PC-9 (cell line): ENCODE results near the gene MC3R. TPM values are rescaled to one million over a fixed set of nuclear protein-coding genes. Genes with fewer than 3 reads are reported as not detected.
A peak's percentile ranks its signal among the peaks of the same experiment; 100 is the strongest.

Experiments
- BruUV-seq: library from RNA; stranded (reverse); fragments of 400-500 nt; replicated peaks from 2 replicates; lab custom pipeline; 2021; lab: Mats Ljungman, UMichigan
- CTCF ChIA-PET: fragments of 300-600 bp; sonication (Branson Sonifier 250); formaldehyde crosslinking; loops from one replicate; lab custom pipeline; 2022; ENCODE audit warnings: antibody characterized with exemption; lab: Charles Lee
- POLR2A ChIA-PET: fragments of 300-600 bp; sonication (Branson Sonifier 250); formaldehyde crosslinking; loops from one replicate; lab custom pipeline; 2022; ENCODE audit warnings: antibody characterized with exemption; ENCODE audit not compliant: unreplicated experiment; lab: Charles Lee
- DNase-seq, 2 experiments: peaks; one replicate each; pipeline versions ENCODE4 v3.0.0 to v3.0.0-alpha.2; 2015 to 2022; ENCODE audit warnings: mixed read lengths in 1 of 2
- H2AFZ ChIP-seq: fragments of 200-600 bp; sonication (generic); 2 replicates; pipeline ENCODE4 v1.8.1; 2017; ENCODE audit warnings: antibody characterized with exemption
- H3F3A ChIP-seq: fragments of 200-600 bp; sonication (generic); 2 replicates; pipeline ENCODE4 v1.8.1; 2017; ENCODE audit warnings: antibody characterized with exemption, mild to moderate bottlenecking, low read depth; ENCODE audit not compliant: insufficient read depth
- H3K27ac ChIP-seq: fragments of 200-600 bp; sonication (generic); 2 replicates; pipeline ENCODE4 v1.6.1; 2016; ENCODE audit warnings: mixed run types
- H3K27me3 ChIP-seq: fragments of 200-600 bp; sonication (generic); 2 replicates; pipeline ENCODE4 v1.6.1; 2016; ENCODE audit warnings: low read depth, mixed run types; ENCODE audit not compliant: insufficient read depth
- H3K36me3 ChIP-seq: fragments of 200-600 bp; sonication (generic); 2 replicates; pipeline ENCODE4 v1.6.1; 2016; ENCODE audit warnings: low read depth, mixed run types
- H3K4me1 ChIP-seq: fragments of 200-600 bp; sonication (generic); replicated peaks from 2 replicates; pipeline ENCODE4 v1.6.1; 2016; ENCODE audit warnings: mixed run types; ENCODE audit not compliant: insufficient read depth
- H3K4me2 ChIP-seq: fragments of 200-600 bp; sonication (generic); 2 replicates; pipeline ENCODE4 v1.6.1; 2017; ENCODE audit warnings: mixed run types
- H3K4me3 ChIP-seq: fragments of 200-600 bp; sonication (generic); 2 replicates; pipeline ENCODE4 v1.6.1; 2016; ENCODE audit warnings: mixed run types
- H3K79me2 ChIP-seq: fragments of 200-600 bp; sonication (generic); 2 replicates; pipeline ENCODE4 v1.6.1; 2017; ENCODE audit warnings: low read depth, mixed run types
- H3K9me2 ChIP-seq: fragments of 200-600 bp; sonication (generic); 2 replicates; pipeline ENCODE4 v1.8.1; 2017; ENCODE audit warnings: mild to moderate bottlenecking; ENCODE audit not compliant: insufficient read depth
- H3K9me3 ChIP-seq: fragments of 200-600 bp; sonication (generic); 2 replicates; pipeline ENCODE4 v1.8.1; 2016; ENCODE audit warnings: low read depth; ENCODE audit not compliant: insufficient read depth
- H4K20me1 ChIP-seq: fragments of 200-600 bp; sonication (generic); 2 replicates; pipeline ENCODE4 v1.8.1; 2017; ENCODE audit not compliant: insufficient read depth
- CTCF ChIP-seq: fragments of 200-600 bp; sonication (generic); conservative IDR thresholded peaks from 2 replicates; pipeline ENCODE4 v1.6.1; 2017; ENCODE audit warnings: mixed run types, antibody characterized with exemption, mild to moderate bottlenecking, moderate library complexity
- EZH2 ChIP-seq: fragments of 200-600 bp; sonication (generic); IDR thresholded peaks from 2 replicates; pipeline ENCODE4 v1.8.0; 2017; ENCODE audit warnings: antibody characterized with exemption, low read depth
- intact Hi-C: fragments of 100-400 bp; cut with micrococcal nuclease; formaldehyde crosslinking; loops from one replicate; pipeline ENCODE4 v1.10.0; 2022; ENCODE audit not compliant: unreplicated experiment
- total RNA-seq: library from RNA; stranded (reverse); gene quantifications from 2 replicates; pipeline ENCODE4 v1.2.3, GENCODE V29; 2021

The MC3R gene
- total RNA-seq, 1 experiment from 2014 or later, result not detected

GRCh38 chr20:56244259-56244658 lies 4.3 kb upstream of the MC3R start:
- ChIA-PET POLR2A (no interaction called here), CTCF (interaction anchor here (0.7 kb wide), 1 partner anchor 452 kb away, joined by 3 read pairs; no protein-coding TSS in a partner anchor)
- no peaks in the 10 kb centered on the region for H3K9me3 ChIP-seq
- H3K9me2 ChIP-seq, result no peaks in the 10 kb centered on the region
- no peaks in the 10 kb centered on the region for H4K20me1 ChIP-seq
- H3K27ac ChIP-seq, result no peak overlapping the region
- no TSS peak for BruUV-seq
- no peak overlapping the region for H3K4me3 ChIP-seq
- H3K4me2 ChIP-seq, result no peak overlapping the region
- TF ChIP-seq EZH2, result no peak
- no peak for TF ChIP-seq CTCF
- DNase-seq, result no peak
- intact Hi-C loops, result loop anchor here (2.0 kb wide), 1 partner anchor 41 kb away; no protein-coding TSS in a partner anchor
- H3F3A ChIP-seq, result no peaks in the 10 kb centered on the region
- no peaks in the 10 kb centered on the region for H3K79me2 ChIP-seq
- no peaks in the 10 kb centered on the region for H3K36me3 ChIP-seq
- H2AFZ ChIP-seq, result no peak overlapping the region
- H3K27me3 ChIP-seq, result peaks cover 28% of the 10 kb centered on the region
- H3K4me1 ChIP-seq, result no peaks in the 10 kb centered on the region

- Histone ChIP-seq H3K4me1 (no peaks in the 10 kb centered on the region), H3K9me2 (no peaks in the 10 kb centered on the region), H3K36me3 (no peaks in the 10 kb centered on the region), H3F3A (no peaks in the 10 kb centered on the region), H4K20me1 (no peaks in the 10 kb centered on the region), H3K27me3 (peaks cover 35% of the 10 kb centered on the region), H3K4me3 (no peak overlapping the region), H3K79me2 (no peaks in the 10 kb centered on the region), H3K4me2 (no peak overlapping the region), H3K27ac (no peak overlapping the region), H2AFZ (no peak overlapping the region), H3K9me3 (no peaks in the 10 kb centered on the region)
- no peak for DNase-seq
- intact Hi-C loops, result loop anchor here (2.0 to 5.0 kb wide), 3 partner anchors 43 to 828 kb away; no protein-coding TSS in a partner anchor
- no TSS peak for BruUV-seq
- POLR2A ChIA-PET, result no interaction called here
- CTCF ChIA-PET, result no interaction called here
- no peak for TF ChIP-seq EZH2
Observed at GRCh38 chr20:56245761-56246160, 2.8 kb upstream of the MC3R start.

- no peaks in the 10 kb centered on the region for H3K36me3 ChIP-seq
- no peaks in the 10 kb centered on the region for H3K9me3 ChIP-seq
- H2AFZ ChIP-seq, result no peak overlapping the region
- H3K27me3 ChIP-seq, result peaks cover 67% of the 10 kb centered on the region
- no peaks in the 10 kb centered on the region for H4K20me1 ChIP-seq
- H3F3A ChIP-seq, result no peaks in the 10 kb centered on the region
- no peaks in the 10 kb centered on the region for H3K9me2 ChIP-seq
- ChIA-PET POLR2A (no interaction called here), CTCF (interaction anchor here (0.7 kb wide), 1 partner anchor 364 kb away, joined by 3 read pairs; no protein-coding TSS in a partner anchor)
- H3K4me3 ChIP-seq, result no peak overlapping the region
- H3K4me1 ChIP-seq, result no peaks in the 10 kb centered on the region
- DNase-seq, result peak in 1 of 2 experiments; percentile 21
- no peak overlapping the region for H3K4me2 ChIP-seq
- no TSS peak for BruUV-seq
- intact Hi-C loops, result loop anchor here (5.0 kb wide), 2 partner anchors 268 to 832 kb away; no protein-coding TSS in a partner anchor
- no peak overlapping the region for H3K27ac ChIP-seq
- TF ChIP-seq EZH2 (no peak), CTCF (peak; percentile 46; the same call in 1 of the 2 replicates)
- H3K79me2 ChIP-seq, result no peaks in the 10 kb centered on the region
Observed at GRCh38 chr20:56249244-56249955, 868 bp downstream of the MC3R start.
